Renal pelvis (tissue), 4 donors: Measurements from ENCODE around the gene GRIP1. TPM values are rescaled to one million over a fixed set of nuclear protein-coding genes. Genes with fewer than 3 reads are reported as not detected.

Experiments used
- DNase-seq: peaks from one replicate; pipeline ENCODE4 v3.0.0-alpha.2; 2013
- polyA plus RNA-seq, 3 donors: library from polyadenylated mRNA; unstranded; fragments of 120-200 nt; gene quantifications; one replicate each; pipeline ENCODE4 v1.2.1, GENCODE V29; 2013; ENCODE audit not compliant: insufficient read length in 3 of 3

Gene GRIP1
- polyA plus RNA-seq, 3 donors, result 23.9 to 29.2 (median 24.5) TPM

DNA sequence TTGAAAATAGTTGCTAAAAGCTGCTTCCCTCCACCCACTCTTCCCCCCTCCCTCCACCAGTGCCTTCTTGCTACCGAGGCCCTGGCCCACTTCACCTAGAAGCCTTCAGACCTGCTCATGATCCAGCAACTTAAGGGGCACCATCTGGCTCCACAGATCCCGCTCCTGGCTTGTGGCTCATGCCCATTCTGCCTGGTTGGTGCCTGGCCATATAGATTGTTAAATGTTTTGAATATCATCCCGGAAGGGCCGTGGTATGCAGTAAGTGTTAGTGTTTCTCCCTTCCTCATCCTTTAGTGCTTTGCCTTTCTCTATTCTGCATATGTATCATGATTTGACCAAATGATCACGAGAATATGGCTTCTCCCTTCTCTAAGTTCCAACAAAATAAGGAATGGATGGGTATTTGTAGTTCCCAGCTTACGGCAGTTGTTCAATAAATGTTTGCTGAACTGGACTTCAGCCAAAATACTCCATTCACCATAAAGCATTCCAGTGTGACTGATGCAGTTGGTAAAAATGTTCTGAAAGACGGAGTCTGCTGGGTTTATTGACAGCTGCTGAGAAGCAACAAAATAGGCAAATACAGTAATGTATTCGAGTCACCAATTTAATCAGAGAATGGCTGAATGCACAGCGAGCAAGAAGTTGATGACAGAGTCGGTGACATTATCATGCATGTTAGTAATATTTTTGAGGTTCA is 30.7 kb downstream of the GRIP1 start:
- DNase-seq, result no peak

DNA sequence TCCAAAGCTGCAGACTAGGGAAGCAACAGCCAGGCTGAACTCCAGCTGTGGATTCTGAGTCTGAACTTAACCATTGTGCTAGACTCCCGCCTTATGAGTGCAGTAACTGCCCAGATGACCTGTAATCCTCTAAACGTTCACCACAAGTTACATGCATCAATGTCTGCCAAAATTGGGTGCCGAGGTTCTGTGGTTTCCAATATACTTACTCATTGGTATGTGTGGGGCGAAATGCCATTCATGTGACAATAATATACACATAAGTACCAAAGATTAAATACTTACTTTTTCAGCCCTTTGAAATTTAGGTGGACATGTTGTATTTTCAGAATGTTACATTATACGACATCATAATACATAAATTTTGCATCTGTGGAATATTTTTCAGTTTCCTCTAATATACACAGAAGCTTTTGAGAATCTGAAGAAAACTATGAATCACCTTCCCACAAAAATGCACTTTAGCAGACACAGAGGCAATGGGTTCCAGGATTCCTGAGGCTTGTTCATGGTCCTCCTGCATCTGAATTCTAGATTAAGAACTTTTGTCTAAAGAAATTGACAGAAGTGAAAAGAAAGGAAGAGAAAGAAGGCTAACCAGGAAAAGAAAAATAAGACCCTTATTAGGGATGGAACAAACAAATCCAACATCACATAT is 31.7 kb downstream of the GRIP1 start:
- DNase-seq, result no peak

DNA sequence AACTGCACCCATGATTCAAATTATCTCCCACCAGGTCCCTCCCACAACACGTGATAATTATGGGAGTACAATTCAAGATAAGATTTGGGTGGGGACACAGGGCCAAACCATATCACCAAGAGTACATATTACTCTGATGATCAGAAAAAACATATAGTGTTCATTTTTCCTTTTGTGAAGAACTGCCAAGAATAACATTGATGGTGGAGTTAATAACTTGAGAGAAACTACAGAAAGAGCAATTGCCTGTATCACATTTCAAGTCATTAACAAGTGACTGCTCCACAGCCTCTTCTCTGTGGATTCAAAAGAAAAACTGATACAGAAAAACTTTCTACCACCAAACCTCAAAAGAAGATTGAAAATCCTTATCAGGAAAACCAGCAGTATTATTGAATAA is 34.7 kb downstream of the GRIP1 start:
- no peak for DNase-seq

DNA sequence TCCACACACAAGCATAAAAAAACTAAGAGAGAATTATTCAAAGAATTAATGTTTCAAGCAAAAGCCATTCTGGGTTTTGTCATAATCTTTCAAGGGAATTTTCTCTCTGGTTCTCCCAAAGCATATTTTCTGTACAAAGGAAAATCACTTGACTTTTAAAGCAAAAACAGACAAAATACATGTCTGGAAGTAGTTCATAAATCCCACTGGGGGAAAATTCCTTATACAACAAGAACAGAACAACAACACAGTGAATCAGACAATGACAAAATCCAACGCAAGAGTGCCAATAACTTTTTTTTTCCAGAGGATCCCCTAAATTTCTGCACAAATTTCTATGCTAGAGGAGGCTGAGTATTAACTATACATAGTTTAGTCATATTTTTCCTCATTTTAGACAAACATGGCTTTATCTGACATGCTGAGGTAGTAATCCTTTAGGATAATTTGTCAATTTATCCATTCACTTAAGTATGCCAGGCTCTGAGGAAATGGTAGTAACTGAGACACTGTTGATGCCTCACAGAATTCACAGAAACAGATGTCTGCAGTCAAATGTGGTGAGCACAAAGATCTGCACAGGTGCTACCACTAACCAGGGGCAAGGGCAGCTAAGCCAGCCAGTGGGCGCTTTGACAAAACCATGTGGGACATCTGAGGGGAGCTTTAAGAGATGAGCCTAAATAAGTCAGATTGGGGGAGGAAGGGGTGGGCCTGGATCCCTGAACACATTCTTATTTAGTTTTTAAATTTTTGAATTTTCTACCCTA is 38.0 kb downstream of the GRIP1 start:
- no peak for DNase-seq

DNA sequence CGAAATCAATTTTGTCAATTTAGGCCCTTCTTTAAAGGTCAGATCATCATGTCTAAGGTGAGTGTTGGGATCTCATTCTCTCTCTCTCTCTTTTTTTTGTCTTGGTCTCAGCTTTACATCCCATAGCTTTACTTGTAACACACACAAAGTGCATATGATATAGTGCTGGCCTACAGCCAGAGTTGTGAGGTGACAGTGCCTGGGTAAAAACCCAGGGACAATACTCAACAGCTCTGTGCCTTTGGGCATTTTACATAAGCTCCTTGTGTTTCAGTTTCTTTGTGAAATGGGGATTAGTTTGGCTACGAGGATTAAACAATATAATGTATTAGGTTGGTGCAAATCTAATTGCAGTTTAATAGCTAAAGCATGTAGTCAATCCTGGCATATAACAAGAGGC is 40.2 kb downstream of the GRIP1 start:
- no peak for DNase-seq

DNA sequence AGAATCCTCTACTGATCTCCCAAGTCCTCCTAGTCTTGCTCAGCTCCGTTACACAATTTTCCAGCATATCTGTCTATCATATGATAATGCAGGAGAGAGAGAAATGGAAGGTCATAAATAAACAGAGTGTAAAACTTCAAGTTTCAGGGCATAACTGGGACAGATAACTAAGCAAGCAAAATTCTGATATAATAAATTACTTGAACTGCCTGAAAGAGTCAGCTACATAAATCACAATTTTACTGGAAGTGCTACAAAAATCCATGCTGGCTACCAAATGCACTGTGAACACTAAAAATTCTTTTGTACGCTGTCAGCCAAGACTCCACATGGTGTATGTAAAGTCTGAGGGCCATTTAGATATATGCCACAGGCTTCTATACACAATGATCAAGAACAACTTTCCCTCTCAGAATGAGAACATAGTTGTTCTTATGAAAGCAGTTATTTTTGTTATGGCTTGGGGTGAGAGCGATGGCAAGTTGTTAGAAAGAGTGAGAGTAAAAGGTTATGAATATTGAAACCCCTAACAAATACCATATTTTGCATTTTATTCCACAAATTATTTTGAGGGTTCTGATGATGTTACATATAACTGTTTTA is 41.1 kb downstream of the GRIP1 start:
- DNase-seq, result peak; percentile 35

DNA sequence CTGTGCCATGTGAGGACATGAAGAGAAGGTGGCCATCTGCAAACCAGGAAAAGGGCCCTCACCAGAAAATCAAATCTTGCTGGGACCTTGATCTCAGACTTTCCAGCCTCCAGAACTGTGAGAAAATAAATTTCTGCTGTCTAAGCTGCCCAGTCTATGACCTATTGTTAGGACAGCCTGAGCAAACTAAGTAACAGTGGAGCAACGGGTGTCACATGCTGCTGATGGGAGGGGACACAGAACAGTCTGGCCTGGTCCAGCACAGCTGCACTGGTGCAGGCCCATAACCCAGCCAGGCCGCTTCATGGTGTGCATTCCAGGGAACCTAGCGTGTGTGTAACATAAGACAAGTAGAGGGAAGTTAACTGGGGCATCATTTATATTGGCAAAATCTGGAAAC is 42.1 kb downstream of the GRIP1 start:
- no peak for DNase-seq

DNA sequence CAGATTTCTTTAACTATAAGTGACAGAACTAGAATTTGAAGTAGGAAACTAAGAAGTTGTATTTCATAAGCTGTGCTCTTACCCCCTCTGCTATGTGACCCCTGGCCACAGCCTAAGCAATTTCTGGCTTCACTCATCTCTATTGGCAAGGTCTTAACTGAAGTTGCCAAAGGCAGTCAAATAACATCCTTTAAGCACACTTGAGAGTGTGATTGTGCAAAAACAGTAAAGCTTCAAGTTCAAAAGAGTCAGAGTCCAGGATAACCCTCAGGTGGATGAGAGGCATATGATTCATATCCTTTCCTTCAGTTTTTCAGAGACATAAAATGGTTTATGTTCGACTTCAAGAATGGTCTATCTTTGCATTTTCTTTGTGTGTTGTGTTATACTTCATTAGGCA is 45.2 kb downstream of the GRIP1 start:
- DNase-seq, result no peak

DNA sequence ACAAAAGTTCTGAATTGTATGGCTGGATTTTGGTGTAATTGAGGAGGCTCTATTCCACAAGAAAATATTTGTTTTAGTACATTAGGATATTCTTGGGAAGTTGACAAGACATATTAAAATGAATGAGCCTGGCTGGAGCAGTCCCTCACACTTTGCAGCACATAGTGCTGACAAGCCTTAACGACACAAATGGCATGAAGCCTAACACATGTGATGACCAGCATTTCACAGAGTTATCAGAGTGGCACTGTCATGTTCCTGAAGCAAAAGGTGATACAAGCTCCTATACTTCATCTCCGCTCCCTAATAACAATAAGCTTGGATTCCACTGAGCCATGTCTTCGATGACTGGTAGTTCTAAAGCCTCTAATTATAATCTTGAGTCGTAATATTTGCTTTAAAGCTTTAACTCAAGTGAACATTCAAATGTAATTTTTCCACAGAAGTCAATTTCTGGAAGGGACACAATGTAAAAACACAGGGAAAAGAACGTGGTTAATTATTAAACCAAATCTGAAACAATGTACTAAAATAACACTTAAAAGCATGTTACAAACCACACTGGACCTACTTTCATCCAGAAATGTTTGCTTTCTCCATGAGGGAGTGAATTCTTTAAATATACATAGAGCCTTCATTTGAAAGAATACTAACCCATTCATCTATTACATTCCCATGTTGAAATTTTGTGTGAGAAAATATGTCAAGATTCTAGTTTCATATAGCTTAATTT is 49.6 kb downstream of the GRIP1 start:
- DNase-seq, result no peak

DNA sequence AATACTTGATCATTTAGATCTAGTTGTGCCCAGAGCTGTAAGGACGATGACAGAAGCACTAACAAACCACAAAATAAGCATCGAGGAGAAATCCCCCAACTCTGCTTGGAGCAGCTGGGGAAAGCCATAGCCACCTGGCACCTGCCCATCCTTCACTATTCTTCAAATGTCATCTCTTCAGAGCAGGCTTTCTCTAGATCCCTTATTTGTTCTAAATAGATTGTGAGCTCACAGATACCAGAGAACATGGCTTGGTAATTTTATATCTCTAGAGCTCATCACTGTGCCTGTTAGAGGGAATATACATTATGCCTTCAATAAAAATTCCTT is 50.9 kb downstream of the GRIP1 start:
- no peak for DNase-seq

DNA sequence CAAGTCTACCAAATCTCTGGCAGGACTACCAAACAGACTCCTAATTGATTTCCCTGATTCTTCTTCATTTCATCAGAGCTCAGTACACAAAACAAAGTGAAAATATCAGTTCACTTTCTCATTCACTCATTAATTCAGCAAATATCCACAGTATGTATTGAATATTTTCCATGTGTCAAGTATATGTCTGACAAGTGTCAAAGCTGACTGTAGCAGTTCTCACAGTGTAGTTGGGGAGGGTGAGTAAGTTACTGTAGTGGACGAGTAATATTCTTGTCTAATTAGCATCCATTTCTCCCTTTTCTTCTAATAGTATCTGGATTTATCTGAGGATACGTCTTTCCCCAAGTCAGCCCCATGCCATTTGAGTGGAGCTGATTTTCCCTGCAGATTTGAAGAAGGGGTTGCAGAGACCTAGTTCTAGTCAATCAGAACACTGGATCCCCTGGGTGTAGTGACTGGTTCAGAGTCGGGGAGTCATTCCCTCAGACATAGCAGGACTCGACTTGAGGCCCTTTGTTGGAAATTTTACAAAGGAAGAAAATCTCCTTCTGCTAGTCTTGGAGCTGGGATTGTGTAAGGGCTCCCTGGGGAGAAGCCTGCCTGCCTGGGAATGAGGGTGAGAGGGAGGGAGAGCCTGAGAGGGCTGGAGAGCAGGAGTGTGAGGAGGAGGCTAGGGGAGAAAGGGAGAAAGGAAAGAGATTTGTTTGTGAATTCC is 51.4 kb downstream of the GRIP1 start:
- DNase-seq, result no peak

DNA sequence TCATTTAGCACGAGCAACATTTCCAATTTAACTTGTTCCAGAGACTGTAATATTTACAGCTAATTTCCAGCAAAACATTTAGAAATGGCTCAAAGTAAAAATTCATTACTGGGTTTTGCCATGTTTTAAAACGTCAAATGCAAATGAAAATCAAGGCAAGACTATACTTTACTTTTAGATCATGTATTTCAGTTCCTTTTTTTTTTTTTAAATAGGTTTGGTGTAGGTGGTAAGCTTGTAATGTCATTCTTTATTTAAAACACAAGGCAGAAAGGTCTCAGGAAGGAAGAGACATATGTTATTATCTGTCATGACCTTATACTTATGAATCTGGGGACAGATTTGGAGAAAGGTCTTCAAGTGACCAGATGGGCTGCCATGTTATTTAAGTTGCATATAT is 54.1 kb downstream of the GRIP1 start:
- DNase-seq, result no peak

DNA sequence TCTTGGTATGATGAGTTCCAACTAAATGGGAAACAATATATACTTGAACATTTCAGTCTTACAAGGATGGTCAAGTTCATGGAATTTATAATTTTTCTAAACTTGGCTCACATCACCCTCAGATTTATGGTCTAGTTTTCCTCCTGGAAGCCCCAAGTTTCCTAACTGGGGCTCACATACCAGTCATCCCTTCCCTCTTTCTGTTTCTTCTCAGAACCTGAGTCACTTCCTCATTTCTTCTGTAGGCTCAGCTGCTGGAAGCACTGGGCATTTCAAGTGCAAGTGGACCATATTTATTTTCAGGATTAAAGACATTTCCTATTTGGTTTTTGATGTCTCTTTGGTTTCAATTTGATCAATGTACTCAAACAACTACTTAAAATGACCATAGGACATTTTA is 55.4 kb downstream of the GRIP1 start:
- no peak for DNase-seq

DNA sequence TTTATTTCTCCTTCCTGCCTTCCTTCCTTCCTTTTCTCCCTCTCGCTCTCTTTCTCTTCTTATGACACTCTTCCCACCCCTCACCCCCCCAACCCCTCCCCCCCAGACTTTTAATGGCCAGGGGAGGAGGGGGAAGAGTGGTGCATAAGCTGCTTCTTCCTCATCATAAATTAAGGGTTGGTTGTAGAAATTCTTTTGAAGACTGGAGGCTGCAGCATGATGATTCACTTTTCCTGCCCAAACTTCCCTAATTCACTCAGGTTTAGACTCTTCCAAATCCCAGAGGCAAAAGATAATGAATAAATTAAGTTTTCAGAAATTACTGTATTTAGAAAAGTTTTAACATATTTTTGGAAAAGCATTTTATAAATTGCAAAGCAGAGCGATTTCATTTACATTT is 58.2 kb downstream of the GRIP1 start:
- no peak for DNase-seq

DNA sequence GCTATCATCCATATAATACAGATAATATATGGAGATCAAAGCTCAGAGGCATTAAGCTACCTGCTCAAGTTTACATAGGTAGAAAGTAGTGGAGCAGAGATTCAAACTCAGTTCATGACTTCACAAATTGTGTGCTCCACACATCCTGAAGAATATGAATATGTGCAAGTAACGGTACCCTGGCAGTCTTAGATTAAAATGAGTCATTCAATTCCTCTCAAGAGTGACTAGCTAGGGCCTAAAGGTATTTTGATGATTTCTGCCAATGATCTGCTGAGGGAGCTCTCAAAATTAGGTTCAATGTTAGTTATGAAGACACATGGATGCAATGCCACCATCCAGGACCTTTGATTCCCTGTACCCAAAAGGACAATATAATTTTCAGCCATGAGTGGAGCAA is 58.9 kb downstream of the GRIP1 start:
- no peak for DNase-seq

DNA sequence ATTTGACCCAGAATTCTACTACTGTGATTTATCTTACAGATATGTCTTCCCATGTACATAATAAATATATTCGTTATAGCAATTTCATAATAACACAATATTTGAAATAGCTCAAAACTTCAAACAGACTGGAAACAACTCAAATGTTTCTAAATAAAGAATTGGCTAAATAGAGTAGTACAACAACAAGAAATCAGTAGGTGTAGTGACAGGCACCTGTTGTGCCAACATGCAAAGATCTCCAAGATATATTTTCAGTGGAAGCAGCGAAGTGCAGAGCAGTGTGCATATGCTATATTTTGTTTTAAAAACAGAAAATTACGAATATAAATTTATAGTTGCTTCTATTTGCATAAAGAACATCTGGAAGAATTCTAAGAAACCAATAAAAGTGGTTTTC is 60.9 kb downstream of the GRIP1 start:
- DNase-seq, result no peak

DNA sequence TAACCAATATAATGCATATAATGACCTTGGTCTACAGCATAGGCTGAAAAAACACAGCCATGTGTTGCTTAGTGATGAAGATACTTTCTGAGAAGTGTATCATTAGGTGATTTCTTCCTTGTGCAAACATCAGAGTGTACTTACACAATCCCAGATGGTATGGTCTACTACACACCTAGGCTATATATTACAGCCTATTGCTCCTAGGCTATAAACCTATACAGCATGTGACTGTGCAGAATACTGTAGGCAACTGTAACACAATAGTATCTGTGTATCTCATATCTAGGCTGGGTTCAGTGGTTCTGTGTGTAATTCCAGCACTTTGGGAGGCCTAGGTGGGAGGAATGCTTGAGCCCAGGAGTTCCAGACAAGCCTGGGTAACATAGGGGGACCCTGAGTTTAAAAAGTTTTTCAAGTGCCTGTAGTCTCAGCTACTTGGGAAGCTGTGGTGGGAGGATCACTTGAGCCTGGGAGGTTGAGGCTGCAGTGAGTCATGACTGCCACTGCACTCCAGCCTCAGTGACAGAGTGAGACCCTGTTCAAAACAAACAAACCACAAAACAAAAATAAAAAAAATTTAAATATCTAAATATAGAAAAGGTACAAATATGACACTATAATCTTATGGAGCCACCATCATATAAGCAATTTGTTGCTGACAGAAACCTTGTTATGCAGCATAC is 66.6 kb downstream of the GRIP1 start:
- no peak for DNase-seq

DNA sequence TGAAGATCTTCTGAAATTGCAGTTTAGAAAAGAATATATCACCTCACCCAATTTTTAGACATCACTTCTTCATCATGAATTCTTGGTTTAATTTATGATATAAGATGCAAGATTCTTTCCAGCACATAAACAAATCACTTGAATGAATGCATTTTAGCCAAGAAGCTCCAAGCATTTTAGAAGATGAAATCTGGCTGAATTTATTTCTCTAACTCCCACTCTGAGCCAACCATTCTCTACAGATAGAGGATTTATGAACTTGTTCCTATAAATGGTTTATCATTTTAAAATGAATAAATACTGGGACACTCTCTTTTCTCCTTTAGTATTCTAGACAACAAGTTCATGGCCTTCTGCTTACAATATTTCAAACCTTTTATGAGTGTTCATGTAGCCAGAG is 71.7 kb downstream of the GRIP1 start:
- no peak for DNase-seq

DNA sequence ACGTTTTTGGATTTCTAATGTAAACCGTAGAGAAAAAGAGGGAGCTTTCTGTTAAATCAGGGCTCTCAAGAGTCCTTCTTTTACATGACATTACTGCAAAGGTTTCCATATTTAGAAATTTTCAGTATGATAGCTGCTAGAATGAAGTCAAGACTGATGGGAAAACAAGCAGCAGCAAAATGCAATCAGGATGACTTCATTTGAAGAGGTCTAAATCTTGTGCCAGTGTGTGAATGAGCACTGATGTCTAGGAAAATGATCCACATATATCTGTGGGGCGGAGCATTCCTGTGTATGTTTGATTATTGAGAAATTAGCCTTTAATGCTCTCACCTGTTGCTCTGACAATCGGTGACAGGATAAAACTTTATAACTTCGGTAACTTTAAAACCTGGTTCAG is 73.6 kb downstream of the GRIP1 start:
- no peak for DNase-seq

DNA sequence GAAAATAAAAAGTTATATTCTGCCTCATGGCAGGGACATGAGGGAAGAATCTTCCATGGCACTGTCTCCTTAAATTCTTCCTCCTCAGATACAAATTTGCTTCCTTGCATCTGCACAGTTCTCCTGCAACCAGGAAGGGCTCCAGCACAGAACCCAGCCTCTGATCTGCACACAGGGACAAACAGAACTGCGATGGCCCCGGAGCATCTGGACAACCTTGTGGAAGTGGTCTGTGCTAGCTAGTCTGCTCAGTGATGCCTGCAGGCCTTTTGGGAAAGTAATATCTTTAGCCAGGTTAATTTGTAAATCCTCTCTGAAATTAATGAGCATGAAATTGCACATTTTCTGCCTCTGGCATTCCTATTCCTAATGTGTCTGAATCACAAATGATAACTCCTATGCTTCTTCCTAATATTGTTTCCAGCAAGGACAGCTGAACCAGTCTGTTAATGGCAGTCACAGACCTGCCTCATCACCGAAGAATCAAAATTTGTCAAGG is 74.8 kb downstream of the GRIP1 start:
- no peak for DNase-seq

DNA sequence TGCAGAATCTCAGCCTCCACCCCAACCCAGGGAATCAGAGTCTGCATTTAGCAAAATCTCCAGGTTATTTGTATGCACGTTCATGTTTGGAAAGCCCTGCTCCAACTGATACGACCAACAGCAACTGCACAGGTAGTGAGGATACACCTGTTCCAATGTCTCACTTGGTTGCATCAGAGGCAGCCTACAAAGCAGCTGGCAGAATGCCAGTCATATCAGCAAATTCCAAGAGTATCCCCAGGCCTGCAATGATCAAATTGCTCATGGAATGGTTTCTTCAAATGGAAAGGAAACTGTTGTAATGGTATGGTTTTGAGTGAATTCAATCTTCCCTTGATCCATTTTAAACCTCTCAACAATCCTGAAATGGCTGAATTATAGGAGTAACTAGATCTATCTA is 75.4 kb downstream of the GRIP1 start:
- no peak for DNase-seq
